GM12878 (cell line): ENCODE data around the gene MDFI.

Source experiments
- CBX5 ChIP-seq: sonication (generic); IDR thresholded peaks from 2 replicates; pipeline ENCODE4 v1.6.1; 2016; ENCODE audit warnings: low read depth, moderate library complexity, mild to moderate bottlenecking, inconsistent platforms
- CHD2 ChIP-seq: IDR thresholded peaks from 2 replicates; pipeline ENCODE4 v1.6.1; 2011; ENCODE audit warnings: low read depth, low read length, improper control_type of control experiment, borderline replicate concordance
- CTCF ChIP-seq, 3 experiments: IDR thresholded peaks in 2 of 3; conservative IDR thresholded peaks in 1 of 3; 2 replicates each; pipeline ENCODE4 v1.5.1; 2011; ENCODE audit warnings: low read depth in 3 of 3, low read length in 3 of 3, mild to moderate bottlenecking in 3 of 3, control low read depth in 2 of 3, moderate library complexity in 2 of 3, inconsistent platforms in 1 of 3, mixed read lengths in 1 of 3; ENCODE audit not compliant: control insufficient read depth in 2 of 3, insufficient read depth in 1 of 3; ENCODE audit errors: extremely low read depth in 1 of 3
- ESRRA ChIP-seq: IDR thresholded peaks from 2 replicates; pipeline ENCODE4 v1.6.1; 2012; ENCODE audit warnings: mild to moderate bottlenecking, low read length, improper control_type of control experiment
- ETV6 ChIP-seq, 2 experiments: fragments of 450-650 bp in 1 of 2; IDR thresholded peaks in 1 of 2; conservative IDR thresholded peaks in 1 of 2; 2 replicates each; pipeline ENCODE4 v1.6.1; 2014; ENCODE audit warnings: antibody characterized with exemption in 1 of 2, borderline replicate concordance in 1 of 2, low read depth in 1 of 2, mild to moderate bottlenecking in 1 of 2, moderate library complexity in 1 of 2
- POLR2A ChIP-seq: IDR thresholded peaks from 2 replicates; pipeline ENCODE4 v1.6.1; 2011; ENCODE audit warnings: low read depth, mild to moderate bottlenecking, low read length
- RFX5 ChIP-seq: IDR thresholded peaks from 2 replicates; pipeline ENCODE4 v1.6.1; 2011; ENCODE audit warnings: low read depth, low read length, improper control_type of control experiment
- SMC3 ChIP-seq: IDR thresholded peaks from 2 replicates; pipeline ENCODE4 v1.6.1; 2011; ENCODE audit warnings: low read length, improper control_type of control experiment, borderline replicate concordance
- TCF7 ChIP-seq: IDR thresholded peaks from 2 replicates; pipeline ENCODE4 v1.6.1; 2014; ENCODE audit warnings: antibody characterized with exemption, borderline replicate concordance
- USF2 ChIP-seq: IDR thresholded peaks from 2 replicates; pipeline ENCODE4 v1.6.1; 2011; ENCODE audit warnings: low read depth, low read length, improper control_type of control experiment, borderline replicate concordance
- ZNF24 ChIP-seq: fragments of 450-650 bp; IDR thresholded peaks from 2 replicates; pipeline ENCODE4 v1.6.1; 2017; ENCODE audit warnings: antibody characterized with exemption, mild to moderate bottlenecking
- ZNF622 ChIP-seq: fragments of 450-650 bp; IDR thresholded peaks from 2 replicates; pipeline ENCODE4 v1.6.1; 2017; ENCODE audit warnings: mild to moderate bottlenecking, inconsistent platforms

GRCh38 chr6:41602864-41603608, 35.2 kb upstream of the MDFI start:
- TF ChIP-seq CTCF (IDR thresholded peaks at IDR 0.05 in 2 of 3, conservative IDR thresholded peaks at IDR 0.05 in 1 of 3; ENCODE audit: control insufficient read depth in 2 of 3, extremely low read depth in 1 of 3, insufficient read depth in 1 of 3, low read depth in 3 of 3, low read length in 3 of 3) = peak; percentile 93 to 96 (median 96)
- no peak for TF ChIP-seq POLR2A
- TF ChIP-seq TCF7 = no peak
- TF ChIP-seq ZNF622 = no peak
- TF ChIP-seq CHD2 = no peak; the same call in 1 of the 2 replicates
- TF ChIP-seq CBX5 = no peak
- no peak for TF ChIP-seq RFX5
- peak; percentile 95 for TF ChIP-seq SMC3
- TF ChIP-seq ZNF24 = no peak
- no peak for TF ChIP-seq USF2
- no peak for TF ChIP-seq ETV6 (conservative IDR thresholded peaks at IDR 0.05 in 1 of 2, IDR thresholded peaks at IDR 0.05 in 1 of 2; ENCODE audit: borderline replicate concordance in 1 of 2, low read depth in 1 of 2)
- TF ChIP-seq ESRRA = no peak
